GM10847 (cell line): ENCODE results near the gene FOXK1.

Experiments
- POLR2A ChIP-seq: IDR thresholded peaks from 2 replicates; pipeline ENCODE4 v1.6.1; 2011; ENCODE audit not compliant: insufficient read length; ENCODE audit errors: extremely low read depth

FOXK1 gene

GRCh38 chr7:4798706-4799235 is 116.7 kb downstream of the FOXK1 start:
- TF ChIP-seq POLR2A = no peak

GRCh38 chr7:4799508-4800268 is 117.6 kb downstream of the FOXK1 start:
- no peak for TF ChIP-seq POLR2A

- TF ChIP-seq POLR2A = no peak
Observed at GRCh38 chr7:4800487-4800886, 118.4 kb downstream of the FOXK1 start.

- TF ChIP-seq POLR2A = no peak
Observed at GRCh38 chr7:4800926-4801838, 119.1 kb downstream of the FOXK1 start.

- TF ChIP-seq POLR2A = no peak
Observed at GRCh38 chr7:4801839-4802231, 119.7 kb downstream of the FOXK1 start.

- no peak for TF ChIP-seq POLR2A
Observed at GRCh38 chr7:4803397-4804241, 121.5 kb downstream of the FOXK1 start.

- no peak for TF ChIP-seq POLR2A
Observed at GRCh38 chr7:4805110-4805983, 123.3 kb downstream of the FOXK1 start.

GRCh38 chr7:4805984-4806300 is 123.8 kb downstream of the FOXK1 start:
- no peak for TF ChIP-seq POLR2A

- no peak for TF ChIP-seq POLR2A
Observed at GRCh38 chr7:4806983-4807597, 125.0 kb downstream of the FOXK1 start.

GRCh38 chr7:4807598-4808016 is 125.5 kb downstream of the FOXK1 start:
- TF ChIP-seq POLR2A = no peak

GRCh38 chr7:4808026-4808425 is 125.9 kb downstream of the FOXK1 start:
- TF ChIP-seq POLR2A = no peak

- TF ChIP-seq POLR2A = no peak
Observed at GRCh38 chr7:4808565-4808964, 126.5 kb downstream of the FOXK1 start.

GRCh38 chr7:4809091-4809591 is 127.0 kb downstream of the FOXK1 start:
- no peak for TF ChIP-seq POLR2A

- no peak for TF ChIP-seq POLR2A
Observed at GRCh38 chr7:4809666-4810065, 127.6 kb downstream of the FOXK1 start.
